ENCODE results near the gene RAB4B. TPM values are rescaled to one million over a fixed set of nuclear protein-coding genes. Genes with fewer than 3 reads are reported as not detected.

Gene RAB4B
- total RNA-seq, 4 donors from 2014 or later = 18.7 to 27.5 (median 20.9) TPM

DNA sequence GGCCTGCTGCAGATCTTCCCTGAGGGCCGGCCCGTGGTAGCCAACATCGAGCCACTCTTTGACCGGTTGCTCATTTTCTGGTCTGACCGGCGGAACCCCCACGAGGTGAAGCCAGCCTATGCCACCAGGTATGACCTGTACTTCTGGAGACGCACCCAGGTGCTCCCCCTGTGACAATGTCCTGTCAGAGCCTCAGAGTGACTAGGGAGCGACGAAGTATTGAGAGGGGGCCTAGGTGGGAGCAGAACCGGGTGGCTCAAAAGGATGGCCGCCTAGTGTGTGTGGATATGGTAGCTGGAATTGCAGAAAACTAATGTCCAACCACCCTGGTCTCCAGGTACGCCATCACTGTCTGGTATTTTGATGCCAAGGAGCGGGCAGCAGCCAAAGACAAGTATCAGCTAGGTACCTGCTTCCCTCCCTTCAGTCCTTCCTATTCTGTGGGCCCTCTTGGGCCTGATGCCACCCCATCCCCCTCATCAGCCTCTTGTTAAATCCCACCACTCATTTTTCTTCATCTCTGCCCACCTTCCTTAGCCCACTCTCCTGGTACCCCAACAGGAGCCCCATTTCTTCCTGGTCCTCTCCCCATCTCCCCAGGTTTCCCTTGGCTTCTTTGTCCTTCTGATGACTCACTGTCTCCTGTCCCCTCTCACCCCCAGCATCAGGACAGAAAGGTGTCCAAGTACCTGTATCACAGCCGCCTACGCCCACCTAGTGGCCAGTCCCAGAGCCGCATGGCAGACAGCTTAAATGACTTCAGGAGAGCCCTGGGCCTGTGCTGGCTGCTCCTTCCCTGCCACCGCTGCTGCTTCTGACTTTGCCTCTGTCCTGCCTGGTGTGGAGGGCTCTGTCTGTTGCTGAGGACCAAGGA, 29.3 kb downstream of the RAB4B start:
- TF ChIP-seq EP300 (IDR thresholded peaks at IDR 0.05) = no peak
- TF ChIP-seq POLR2AphosphoS5 (IDR thresholded peaks at IDR 0.05) = no peak
- no peak for TF ChIP-seq POLR2A (IDR thresholded peaks at IDR 0.05)
- peak in 1 of 4 experiments; percentile 1 for TF ChIP-seq CTCF (IDR thresholded peaks at IDR 0.05)
- no peak for ATAC-seq
- Histone ChIP-seq H3K27ac (peak overlapping the region in 3 of 4 donors; percentile 95 to 99 (median 98)), H3K4me3 (peak overlapping the region in 1 of 2 donors; percentile 19), H3K9me3 (no peaks in the 10 kb centered on the region), H3K27me3 (no peaks in the 10 kb centered on the region), H3K4me1 (peaks cover 3 to 93% (median 70%) of the 10 kb centered on the region in 3 donors), H3K36me3 (peaks cover 0 to 26% of the 10 kb centered on the region in 2 donors)
- 67 to 76% methylated on average over 2 to 6 of the region's 18 CpGs for WGBS, 2 donors (ENCODE audit: low coverage in 1 of 2)

DNA sequence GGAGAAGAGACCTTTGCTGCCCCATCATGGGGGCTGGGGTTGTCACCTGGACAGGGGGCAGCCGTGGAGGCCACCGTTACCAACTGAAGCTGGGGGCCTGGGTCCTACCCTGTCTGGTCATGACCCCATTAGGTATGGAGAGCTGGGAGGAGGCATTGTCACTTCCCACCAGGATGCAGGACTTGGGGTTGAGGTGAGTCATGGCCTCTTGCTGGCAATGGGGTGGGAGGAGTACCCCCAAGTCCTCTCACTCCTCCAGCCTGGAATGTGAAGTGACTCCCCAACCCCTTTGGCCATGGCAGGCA, 29.9 kb downstream of the RAB4B start:
- TF ChIP-seq EP300 (IDR thresholded peaks at IDR 0.05) (no peak), POLR2A (IDR thresholded peaks at IDR 0.05) (no peak), CTCF (IDR thresholded peaks at IDR 0.05) (no peak), POLR2AphosphoS5 (IDR thresholded peaks at IDR 0.05) (no peak)
- no peak for ATAC-seq
- Histone ChIP-seq H3K27ac (peak overlapping the region in 2 of 4 donors; percentile 98 to 99), H3K36me3 (peaks cover 0 to 26% of the 10 kb centered on the region in 2 donors), H3K9me3 (no peaks in the 10 kb centered on the region), H3K27me3 (no peaks in the 10 kb centered on the region), H3K4me1 (peaks cover 3 to 93% (median 66%) of the 10 kb centered on the region in 3 donors), H3K4me3 (no peak overlapping the region)
- no CpG with 5 or more reads among the region's 2 CpGs for WGBS, 2 donors (ENCODE audit: low coverage in 1 of 2)

GRCh38 chr19:40808497-40808896, 30.4 kb downstream of the RAB4B start:
- no peak for ATAC-seq
- TF ChIP-seq CTCF (IDR thresholded peaks at IDR 0.05) (no peak), POLR2A (IDR thresholded peaks at IDR 0.05) (no peak), EP300 (IDR thresholded peaks at IDR 0.05) (no peak), POLR2AphosphoS5 (IDR thresholded peaks at IDR 0.05) (no peak)
- peaks cover 0 to 26% of the 10 kb centered on the region in 2 donors for H3K36me3 ChIP-seq
- peaks cover 3 to 93% (median 64%) of the 10 kb centered on the region in 3 donors for H3K4me1 ChIP-seq
- no peaks in the 10 kb centered on the region for H3K9me3 ChIP-seq
- 83% methylated on average over 2 of the region's 5 CpGs; no CpG with 5 or more reads in 1 of the 2 donors for WGBS, 2 donors (ENCODE audit: low coverage in 1 of 2)
- H3K27ac ChIP-seq = peak overlapping the region in 2 of 4 donors; percentile 14 to 98
- no peak overlapping the region for H3K4me3 ChIP-seq
- H3K27me3 ChIP-seq = no peaks in the 10 kb centered on the region

DNA sequence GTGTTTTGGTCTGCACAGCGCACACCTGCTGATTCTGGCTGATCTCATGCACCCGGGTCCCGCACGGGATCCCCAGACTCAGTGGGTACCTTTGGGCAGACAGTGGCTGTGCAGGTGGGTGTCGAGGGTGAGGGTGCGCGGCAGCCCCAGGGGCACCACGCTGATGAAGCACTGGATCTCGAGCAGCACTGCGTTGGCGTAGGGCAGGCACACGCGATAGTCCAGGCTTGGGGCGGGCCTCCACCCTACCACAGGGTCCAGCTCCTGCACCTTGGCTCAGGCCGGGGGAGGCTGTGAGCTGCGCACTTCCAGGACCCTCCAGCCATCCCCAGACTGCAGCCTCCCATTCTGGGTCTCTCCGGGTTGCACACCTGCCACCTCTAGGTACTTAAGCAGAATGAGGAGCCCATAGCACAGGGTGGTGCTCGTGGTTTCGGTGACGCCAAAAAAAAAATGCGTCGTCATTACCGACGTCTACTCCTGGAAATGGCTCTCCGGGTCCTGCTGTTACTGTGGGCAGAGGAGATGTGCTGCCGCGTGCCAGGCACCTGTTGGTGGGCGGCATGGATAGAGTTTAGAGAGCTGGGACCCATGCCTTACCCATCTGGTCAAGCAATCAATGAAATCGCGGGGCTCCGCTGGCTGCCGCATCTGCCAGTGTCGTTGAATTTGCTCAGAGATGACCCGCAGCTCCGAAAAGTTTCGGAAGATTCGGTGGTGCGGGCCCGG, 31.5 kb downstream of the RAB4B start:
- Histone ChIP-seq H3K4me1 (peaks cover 0 to 88% (median 54%) of the 10 kb centered on the region in 3 donors), H3K4me3 (peak overlapping the region in 1 of 2 donors; percentile 52), H3K27me3 (no peaks in the 10 kb centered on the region), H3K27ac (peak overlapping the region; percentile 5 to 88 (median 82)), H3K36me3 (peaks cover 0 to 26% of the 10 kb centered on the region in 2 donors), H3K9me3 (no peaks in the 10 kb centered on the region)
- TF ChIP-seq POLR2AphosphoS5 (IDR thresholded peaks at IDR 0.05) (peak; percentile 28), EP300 (IDR thresholded peaks at IDR 0.05) (no peak)
- WGBS, 2 donors (ENCODE audit: low coverage in 1 of 2) = 80 to 98% methylated on average over 2 to 9 of the region's 39 CpGs
- no peak for ATAC-seq

DNA sequence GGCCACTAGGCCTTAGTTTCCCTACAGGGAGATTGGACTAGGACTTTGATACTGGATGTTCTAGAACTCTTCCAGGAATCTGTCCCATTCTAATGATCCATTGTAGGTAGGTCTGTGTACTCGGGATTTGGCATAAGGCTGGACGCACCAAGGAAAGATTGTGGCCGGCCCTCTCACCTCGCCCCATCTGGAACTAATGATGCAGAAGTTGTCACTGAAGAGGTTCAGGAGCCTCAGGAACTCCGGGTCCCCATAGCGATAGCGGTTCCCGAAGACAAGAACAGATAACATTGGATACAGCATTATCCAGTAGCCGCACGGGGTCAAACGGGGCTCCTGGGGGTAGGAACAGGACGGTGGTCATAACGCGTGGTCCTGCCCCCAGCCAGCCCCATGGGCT, 32.1 kb downstream of the RAB4B start:
- Histone ChIP-seq H3K9me3 (no peaks in the 10 kb centered on the region), H3K36me3 (peaks cover 0 to 26% of the 10 kb centered on the region in 2 donors), H3K27ac (peak overlapping the region; percentile 5 to 88 (median 82)), H3K27me3 (no peaks in the 10 kb centered on the region), H3K4me3 (peak overlapping the region; percentile 32 to 52), H3K4me1 (peaks cover 0 to 81% (median 47%) of the 10 kb centered on the region in 3 donors)
- TF ChIP-seq POLR2A (IDR thresholded peaks at IDR 0.05) (no peak), POLR2AphosphoS5 (IDR thresholded peaks at IDR 0.05) (no peak), CTCF (IDR thresholded peaks at IDR 0.05) (no peak), EP300 (IDR thresholded peaks at IDR 0.05) (no peak)
- 47% methylated on average over 2 of the region's 14 CpGs; no CpG with 5 or more reads in 1 of the 2 donors for WGBS, 2 donors (ENCODE audit: low coverage in 1 of 2)
- ATAC-seq = no peak
